ENCODE measurements around the gene SCYL1.
A peak's percentile ranks its signal among the peaks of the same experiment; 100 is the strongest.

Gene SCYL1

DNA sequence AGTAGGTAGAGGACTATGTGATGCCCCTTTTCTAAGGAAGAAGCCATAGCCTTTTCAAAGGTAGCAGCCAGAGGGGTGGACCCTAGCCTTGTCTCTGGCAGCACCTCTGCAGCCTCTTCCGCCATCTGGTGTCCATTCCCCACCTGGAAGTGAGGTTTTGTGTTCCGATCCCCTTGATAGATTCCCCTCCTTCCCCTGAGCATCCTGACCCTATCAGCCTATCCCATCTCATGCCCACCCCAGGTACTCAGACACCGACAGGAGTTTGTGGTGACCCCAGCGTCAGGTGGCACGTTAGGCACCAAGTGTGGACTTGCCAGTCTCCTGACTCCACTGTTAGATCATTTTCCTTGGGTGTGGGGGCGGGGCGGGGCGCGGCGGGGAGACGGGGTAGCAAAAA is 47.1 kb downstream of the SCYL1 start:
- Histone ChIP-seq H3K9me3 (ENCODE audit: low read length) (no peaks in the 10 kb centered on the region), H3K9me2 (ENCODE audit: low read depth, low read length) (no peaks in the 10 kb centered on the region), H3K4me3 (ENCODE audit: low read depth, low read length, poor library complexity, severe bottlenecking) (peak overlapping the region; percentile 83), H3K4me2 (ENCODE audit: low read length) (peak overlapping the region; percentile 83), H3K4me1 (ENCODE audit: insufficient read depth, low read length, severe bottlenecking) (peaks cover 60% of the 10 kb centered on the region), H3K36me3 (ENCODE audit: insufficient read depth, low read length) (peaks cover 5% of the 10 kb centered on the region; the same call in 1 of the 2 replicates), H3K27me3 (ENCODE audit: insufficient read depth, low read length) (0 out of 2 replicates have a peak, but pooled peaks cover 5% of the 10 kb centered on the region), H4K20me1 (ENCODE audit: insufficient read depth, low read length) (no peaks in the 10 kb centered on the region), H3K79me2 (ENCODE audit: insufficient read depth, low read length) (no peaks in the 10 kb centered on the region), H3K9ac (ENCODE audit: low read length) (peak overlapping the region; percentile 78; the same call in 1 of the 2 replicates), H2AFZ (ENCODE audit: low read length) (no peak overlapping the region), H3F3A (ENCODE audit: insufficient read depth, low read length) (no peaks in the 10 kb centered on the region; the same call in 1 of the 2 replicates), H3K27ac (ENCODE audit: low read depth, low read length, poor library complexity, severe bottlenecking) (no peak overlapping the region)
- TF ChIP-seq, protein P1, sequence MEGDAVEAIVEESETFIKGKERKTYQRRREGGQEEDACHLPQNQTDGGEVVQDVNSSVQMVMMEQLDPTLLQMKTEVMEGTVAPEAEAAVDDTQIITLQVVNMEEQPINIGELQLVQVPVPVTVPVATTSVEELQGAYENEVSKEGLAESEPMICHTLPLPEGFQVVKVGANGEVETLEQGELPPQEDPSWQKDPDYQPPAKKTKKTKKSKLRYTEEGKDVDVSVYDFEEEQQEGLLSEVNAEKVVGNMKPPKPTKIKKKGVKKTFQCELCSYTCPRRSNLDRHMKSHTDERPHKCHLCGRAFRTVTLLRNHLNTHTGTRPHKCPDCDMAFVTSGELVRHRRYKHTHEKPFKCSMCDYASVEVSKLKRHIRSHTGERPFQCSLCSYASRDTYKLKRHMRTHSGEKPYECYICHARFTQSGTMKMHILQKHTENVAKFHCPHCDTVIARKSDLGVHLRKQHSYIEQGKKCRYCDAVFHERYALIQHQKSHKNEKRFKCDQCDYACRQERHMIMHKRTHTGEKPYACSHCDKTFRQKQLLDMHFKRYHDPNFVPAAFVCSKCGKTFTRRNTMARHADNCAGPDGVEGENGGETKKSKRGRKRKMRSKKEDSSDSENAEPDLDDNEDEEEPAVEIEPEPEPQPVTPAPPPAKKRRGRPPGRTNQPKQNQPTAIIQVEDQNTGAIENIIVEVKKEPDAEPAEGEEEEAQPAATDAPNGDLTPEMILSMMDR (IDR thresholded peaks at IDR 0.05; ENCODE audit: low read length), result peak; percentile 41; the same call in 1 of the 2 replicates
- no peak for TF ChIP-seq EZH2 (IDR thresholded peaks at IDR 0.05; ENCODE audit: borderline replicate concordance, low read length)

GRCh38 chr11:65572356-65573051 is 47.6 kb downstream of the SCYL1 start, which contains the start of gene FAM89B:
Gene FAM89B (plus strand): TSS chr11:65572538. CDS start chr11:65572670, 132 bp downstream.
- H3K79me2 ChIP-seq (ENCODE audit: insufficient read depth, low read length), result no peaks in the 10 kb centered on the region
- H3K9me2 ChIP-seq (ENCODE audit: low read depth, low read length), result no peaks in the 10 kb centered on the region
- H3K4me1 ChIP-seq (ENCODE audit: insufficient read depth, low read length, severe bottlenecking), result peaks cover 60% of the 10 kb centered on the region
- no peaks in the 10 kb centered on the region; the same call in 1 of the 2 replicates for H3F3A ChIP-seq (ENCODE audit: insufficient read depth, low read length)
- no peak within 1 kb of the TSS for H2AFZ ChIP-seq (ENCODE audit: low read length)
- H4K20me1 ChIP-seq (ENCODE audit: insufficient read depth, low read length), result no peaks in the 10 kb centered on the region
- no peaks in the 10 kb centered on the region for H3K9me3 ChIP-seq (ENCODE audit: low read length)
- no peak for TF ChIP-seq EZH2 (IDR thresholded peaks at IDR 0.05; ENCODE audit: borderline replicate concordance, low read length)
- TF ChIP-seq, protein P1 (IDR thresholded peaks at IDR 0.05; ENCODE audit: low read length), result no peak
- peak within 1 kb of the TSS; percentile 83 for H3K4me3 ChIP-seq (ENCODE audit: low read depth, low read length, poor library complexity, severe bottlenecking)
- H3K9ac ChIP-seq (ENCODE audit: low read length), result peak within 1 kb of the TSS; percentile 78; the same call in 1 of the 2 replicates
- H3K27me3 ChIP-seq (ENCODE audit: insufficient read depth, low read length), result 0 out of 2 replicates have a peak, but pooled peaks cover 5% of the 10 kb centered on the region
- H3K4me2 ChIP-seq (ENCODE audit: low read length), result peak within 1 kb of the TSS; percentile 83
- H3K36me3 ChIP-seq (ENCODE audit: insufficient read depth, low read length), result peaks cover 5% of the 10 kb centered on the region; the same call in 1 of the 2 replicates
- H3K27ac ChIP-seq (ENCODE audit: low read depth, low read length, poor library complexity, severe bottlenecking), result peak within 1 kb of the TSS; percentile 58

DNA sequence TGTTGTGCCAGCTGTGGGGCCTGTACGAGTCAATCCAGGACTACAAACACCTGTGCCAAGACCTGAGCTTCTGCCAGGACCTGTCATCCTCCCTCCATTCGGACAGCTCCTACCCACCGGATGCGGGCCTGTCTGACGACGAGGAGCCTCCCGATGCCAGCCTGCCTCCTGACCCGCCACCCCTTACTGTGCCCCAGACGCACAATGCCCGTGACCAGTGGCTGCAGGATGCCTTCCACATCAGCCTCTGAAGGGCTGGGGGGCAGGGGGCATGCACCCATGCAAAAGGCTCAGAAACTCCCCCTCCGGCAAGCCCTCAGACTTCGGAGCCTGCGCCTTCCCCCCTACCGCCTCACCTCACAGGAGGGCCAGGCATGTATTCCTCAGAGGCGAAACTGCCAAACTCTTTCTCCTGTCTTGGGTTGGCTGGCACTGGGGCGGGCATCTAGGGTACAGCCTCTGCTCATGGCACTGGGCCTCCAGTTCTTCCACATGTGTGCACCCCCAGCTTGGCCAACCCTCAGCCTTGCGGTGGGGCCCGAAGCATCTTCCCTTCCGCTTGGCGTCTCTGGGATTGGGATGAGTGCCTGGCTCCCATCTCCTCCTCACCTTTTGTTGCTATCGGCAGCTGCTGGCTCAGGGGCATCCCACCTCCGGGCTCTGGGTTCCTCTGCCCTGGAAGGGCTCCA is 48.7 kb downstream of the SCYL1 start:
- Histone ChIP-seq H4K20me1 (ENCODE audit: insufficient read depth, low read length) (no peaks in the 10 kb centered on the region), H3K4me2 (ENCODE audit: low read length) (peak overlapping the region; percentile 80), H2AFZ (ENCODE audit: low read length) (no peak overlapping the region), H3K9ac (ENCODE audit: low read length) (peak overlapping the region; percentile 58; the same call in 1 of the 2 replicates), H3K27me3 (ENCODE audit: insufficient read depth, low read length) (0 out of 2 replicates have a peak, but pooled peaks cover 5% of the 10 kb centered on the region), H3K9me2 (ENCODE audit: low read depth, low read length) (no peaks in the 10 kb centered on the region), H3K27ac (ENCODE audit: low read depth, low read length, poor library complexity, severe bottlenecking) (peak overlapping the region; percentile 58), H3K36me3 (ENCODE audit: insufficient read depth, low read length) (peaks cover 4% of the 10 kb centered on the region; the same call in 1 of the 2 replicates), H3K4me1 (ENCODE audit: insufficient read depth, low read length, severe bottlenecking) (peaks cover 58% of the 10 kb centered on the region), H3F3A (ENCODE audit: insufficient read depth, low read length) (no peaks in the 10 kb centered on the region; the same call in 1 of the 2 replicates), H3K79me2 (ENCODE audit: insufficient read depth, low read length) (no peaks in the 10 kb centered on the region), H3K9me3 (ENCODE audit: low read length) (no peaks in the 10 kb centered on the region), H3K4me3 (ENCODE audit: low read depth, low read length, poor library complexity, severe bottlenecking) (peak overlapping the region; percentile 83)
- TF ChIP-seq EZH2 (IDR thresholded peaks at IDR 0.05; ENCODE audit: borderline replicate concordance, low read length), result no peak
- TF ChIP-seq, protein P1 (IDR thresholded peaks at IDR 0.05; ENCODE audit: low read length), result no peak
